GM10266 (cell line): Measurements from ENCODE around the gene GAK.

Experiments
- DNase-seq: peaks from one replicate; pipeline ENCODE4 v3.0.0; 2012; ENCODE audit errors: extremely low spot score
- CTCF ChIP-seq: IDR thresholded peaks from 2 replicates; pipeline ENCODE4 v1.5.1; 2012; ENCODE audit warnings: mild to moderate bottlenecking, low read depth; ENCODE audit not compliant: control insufficient read depth, insufficient read depth; ENCODE audit errors: missing control alignments

GAK gene

GRCh38 chr4:905485-906338, 26.4 kb downstream of the GAK start:
- DNase-seq: no peak
- no peak for TF ChIP-seq CTCF

GRCh38 chr4:903066-904046, 28.8 kb downstream of the GAK start:
- TF ChIP-seq CTCF: no peak
- DNase-seq: no peak

- DNase-seq: no peak
- no peak for TF ChIP-seq CTCF
These were observed 30.8 kb downstream of the GAK start for GRCh38 chr4:901192-901910.

- no peak for DNase-seq
- no peak for TF ChIP-seq CTCF
These were observed 31.4 kb downstream of the GAK start for GRCh38 chr4:900721-901120.

- TF ChIP-seq CTCF: no peak
- no peak for DNase-seq
These were observed 32.0 kb downstream of the GAK start for GRCh38 chr4:900073-900472.

GRCh38 chr4:899556-899906, 32.6 kb downstream of the GAK start:
- TF ChIP-seq CTCF: no peak
- no peak for DNase-seq
